Mesothelial cell of epicardium (in vitro differentiated cells): Measurements from ENCODE around the gene MAG. TPM values are rescaled to one million over a fixed set of nuclear protein-coding genes. Genes with fewer than 3 reads are reported as not detected.
A peak's percentile ranks its signal among the peaks of the same experiment; 100 is the strongest.

Experiments used
- DNase-seq, 2 experiments: peaks; one replicate each; pipeline ENCODE4 v3.0.0; 2021; ENCODE audit warnings: low spot score in 2 of 2; ENCODE audit not compliant: unreplicated experiment in 2 of 2
- H3K27ac Mint-ChIP-seq: 2 replicates; pipeline ENCODE4 v1.8.0; 2021; ENCODE audit warnings: mixed read lengths
- H3K27me3 Mint-ChIP-seq: 2 replicates; pipeline ENCODE4 v1.8.0; 2021; ENCODE audit warnings: low read depth, mixed read lengths
- H3K36me3 Mint-ChIP-seq: 2 replicates; pipeline ENCODE4 v1.8.0; 2021; ENCODE audit warnings: mixed read lengths
- H3K4me1 Mint-ChIP-seq: 2 replicates; pipeline ENCODE4 v1.8.0; 2021; ENCODE audit warnings: mixed read lengths
- H3K4me3 Mint-ChIP-seq: 2 replicates; pipeline ENCODE4 v1.8.0; 2021; ENCODE audit warnings: mild to moderate bottlenecking, moderate library complexity, mixed read lengths
- H3K9me3 Mint-ChIP-seq: 2 replicates; pipeline ENCODE4 v1.8.0; 2021; ENCODE audit warnings: mixed read lengths
- CTCF ChIP-seq: fragments of 200-600 bp; sonication (generic); IDR thresholded peaks from one replicate; pipeline ENCODE4 v1.5.0; 2021; ENCODE audit warnings: antibody characterized with exemption; ENCODE audit not compliant: unreplicated experiment
- total RNA-seq: library from RNA; stranded (reverse); gene quantifications from 3 replicates; pipeline ENCODE4 v1.2.1, GENCODE V29; 2021

MAG gene
- total RNA-seq, 1 donor from 2014 or later, result 26.1 TPM

- H3K27ac Mint-ChIP-seq, result peak overlapping the region; percentile 98
- peak overlapping the region; percentile 7 for H3K4me3 Mint-ChIP-seq
- H3K9me3 Mint-ChIP-seq, result no peaks in the 10 kb centered on the region
- no peaks in the 10 kb centered on the region for H3K36me3 Mint-ChIP-seq
- DNase-seq, result no peak
- TF ChIP-seq CTCF, result no peak
- H3K4me1 Mint-ChIP-seq, result peaks cover 66% of the 10 kb centered on the region
- no peaks in the 10 kb centered on the region for H3K27me3 Mint-ChIP-seq
Measured at GRCh38 chr19:35308910-35309309, 16.9 kb downstream of the MAG start.

GRCh38 chr19:35309481-35310279 lies 17.7 kb downstream of the MAG start:
- Mint-ChIP-seq H3K4me3 (peak overlapping the region; percentile 63), H3K4me1 (peaks cover 69% of the 10 kb centered on the region), H3K36me3 (no peaks in the 10 kb centered on the region), H3K27me3 (no peaks in the 10 kb centered on the region), H3K27ac (peak overlapping the region; percentile 98), H3K9me3 (no peaks in the 10 kb centered on the region)
- DNase-seq, result peak; percentile 49 to 71
- no peak for TF ChIP-seq CTCF

GRCh38 chr19:35310331-35310730 lies 18.4 kb downstream of the MAG start:
- H3K27ac Mint-ChIP-seq, result peak overlapping the region; percentile 98
- H3K4me1 Mint-ChIP-seq, result peaks cover 70% of the 10 kb centered on the region
- peak overlapping the region; percentile 63 for H3K4me3 Mint-ChIP-seq
- H3K9me3 Mint-ChIP-seq, result no peaks in the 10 kb centered on the region
- no peak for TF ChIP-seq CTCF
- H3K27me3 Mint-ChIP-seq, result no peaks in the 10 kb centered on the region
- no peaks in the 10 kb centered on the region for H3K36me3 Mint-ChIP-seq
- DNase-seq, result no peak

- no peak for TF ChIP-seq CTCF
- Mint-ChIP-seq H3K27ac (peak overlapping the region; percentile 98), H3K9me3 (no peaks in the 10 kb centered on the region), H3K36me3 (no peaks in the 10 kb centered on the region), H3K4me1 (peaks cover 73% of the 10 kb centered on the region), H3K27me3 (no peaks in the 10 kb centered on the region), H3K4me3 (peak overlapping the region; percentile 63)
- DNase-seq, result no peak
Measured at GRCh38 chr19:35310811-35311465, 19.0 kb downstream of the MAG start.

- Mint-ChIP-seq H3K27ac (peak overlapping the region; percentile 98), H3K27me3 (no peaks in the 10 kb centered on the region), H3K36me3 (no peaks in the 10 kb centered on the region), H3K9me3 (no peaks in the 10 kb centered on the region), H3K4me1 (peaks cover 71% of the 10 kb centered on the region), H3K4me3 (peak overlapping the region; percentile 39)
- TF ChIP-seq CTCF, result no peak
- no peak for DNase-seq
Measured at GRCh38 chr19:35311901-35312665, 20.1 kb downstream of the MAG start.
